ENCODE measurements around the gene STRN4. TPM values are rescaled to one million over a fixed set of nuclear protein-coding genes. Genes with fewer than 3 reads are reported as not detected.

Gene STRN4
- total RNA-seq, 1 donor from 2014 or later: 124 TPM

- Mint-ChIP-seq H3K27ac (peak overlapping the region; percentile 95), H3K27me3 (ENCODE audit: low read depth) (no peaks in the 10 kb centered on the region), H3K36me3 (peaks cover 4% of the 10 kb centered on the region), H3K4me3 (peak overlapping the region; percentile 87), H3K4me1 (peaks cover 48% of the 10 kb centered on the region), H3K9me3 (no peaks in the 10 kb centered on the region)
- no peak for TF ChIP-seq CTCF (IDR thresholded peaks at IDR 0.05; ENCODE audit: unreplicated experiment)
- DNase-seq (ENCODE audit: low spot score in 2 of 2, unreplicated experiment in 2 of 2): peak in 1 of 2 experiments; percentile 66
Measured at GRCh38 chr19:46787331-46788261, 41.3 kb upstream of the STRN4 start.

- Mint-ChIP-seq H3K36me3 (peaks cover 8% of the 10 kb centered on the region), H3K27me3 (ENCODE audit: low read depth) (no peaks in the 10 kb centered on the region), H3K4me3 (peak overlapping the region; percentile 87), H3K9me3 (no peaks in the 10 kb centered on the region), H3K4me1 (peaks cover 48% of the 10 kb centered on the region), H3K27ac (peak overlapping the region; percentile 95)
- no peak for DNase-seq (ENCODE audit: low spot score in 2 of 2, unreplicated experiment in 2 of 2)
- no peak for TF ChIP-seq CTCF (IDR thresholded peaks at IDR 0.05; ENCODE audit: unreplicated experiment)
Measured at GRCh38 chr19:46787040-46787330, 40.7 kb upstream of the STRN4 start.

- no peaks in the 10 kb centered on the region for H3K27me3 Mint-ChIP-seq (ENCODE audit: low read depth)
- peak overlapping the region; percentile 87 for H3K4me3 Mint-ChIP-seq
- peak overlapping the region; percentile 95 for H3K27ac Mint-ChIP-seq
- H3K9me3 Mint-ChIP-seq: no peaks in the 10 kb centered on the region
- no peak for TF ChIP-seq CTCF (IDR thresholded peaks at IDR 0.05; ENCODE audit: unreplicated experiment)
- H3K4me1 Mint-ChIP-seq: peaks cover 46% of the 10 kb centered on the region
- peaks cover 10% of the 10 kb centered on the region for H3K36me3 Mint-ChIP-seq
- DNase-seq (ENCODE audit: low spot score in 2 of 2, unreplicated experiment in 2 of 2): no peak
Measured at GRCh38 chr19:46786236-46787039, 40.2 kb upstream of the STRN4 start.

- H3K36me3 Mint-ChIP-seq: peaks cover 10% of the 10 kb centered on the region
- no peaks in the 10 kb centered on the region for H3K27me3 Mint-ChIP-seq (ENCODE audit: low read depth)
- no peaks in the 10 kb centered on the region for H3K9me3 Mint-ChIP-seq
- peak overlapping the region; percentile 87 for H3K4me3 Mint-ChIP-seq
- no peak for TF ChIP-seq CTCF (IDR thresholded peaks at IDR 0.05; ENCODE audit: unreplicated experiment)
- DNase-seq (ENCODE audit: low spot score in 2 of 2, unreplicated experiment in 2 of 2): no peak
- H3K4me1 Mint-ChIP-seq: peaks cover 46% of the 10 kb centered on the region
- H3K27ac Mint-ChIP-seq: peak overlapping the region; percentile 95
Measured at GRCh38 chr19:46785980-46786235, 39.7 kb upstream of the STRN4 start.

GRCh38 chr19:46785054-46785979 is 39.1 kb upstream of the STRN4 start:
- no peaks in the 10 kb centered on the region for H3K9me3 Mint-ChIP-seq
- peak overlapping the region; percentile 95 for H3K27ac Mint-ChIP-seq
- H3K4me3 Mint-ChIP-seq: peak overlapping the region; percentile 87
- H3K4me1 Mint-ChIP-seq: peaks cover 46% of the 10 kb centered on the region
- H3K36me3 Mint-ChIP-seq: peaks cover 10% of the 10 kb centered on the region
- TF ChIP-seq CTCF (IDR thresholded peaks at IDR 0.05; ENCODE audit: unreplicated experiment): no peak
- no peaks in the 10 kb centered on the region for H3K27me3 Mint-ChIP-seq (ENCODE audit: low read depth)
- DNase-seq (ENCODE audit: low spot score in 2 of 2, unreplicated experiment in 2 of 2): no peak
